OCI-M1 (cell line): Measurements from ENCODE around the gene ANXA11.

Experiments
- DNase-seq: peaks from one replicate; lab custom pipeline; 2025; lab: John Stamatoyannopoulos, UW

The ANXA11 gene

GRCh38 chr10:80165173-80165572, 40.2 kb downstream of the ANXA11 start:
- DNase-seq, result no peak

- DNase-seq, result no peak
Observed at GRCh38 chr10:80164596-80164995, 40.7 kb downstream of the ANXA11 start.

DNA sequence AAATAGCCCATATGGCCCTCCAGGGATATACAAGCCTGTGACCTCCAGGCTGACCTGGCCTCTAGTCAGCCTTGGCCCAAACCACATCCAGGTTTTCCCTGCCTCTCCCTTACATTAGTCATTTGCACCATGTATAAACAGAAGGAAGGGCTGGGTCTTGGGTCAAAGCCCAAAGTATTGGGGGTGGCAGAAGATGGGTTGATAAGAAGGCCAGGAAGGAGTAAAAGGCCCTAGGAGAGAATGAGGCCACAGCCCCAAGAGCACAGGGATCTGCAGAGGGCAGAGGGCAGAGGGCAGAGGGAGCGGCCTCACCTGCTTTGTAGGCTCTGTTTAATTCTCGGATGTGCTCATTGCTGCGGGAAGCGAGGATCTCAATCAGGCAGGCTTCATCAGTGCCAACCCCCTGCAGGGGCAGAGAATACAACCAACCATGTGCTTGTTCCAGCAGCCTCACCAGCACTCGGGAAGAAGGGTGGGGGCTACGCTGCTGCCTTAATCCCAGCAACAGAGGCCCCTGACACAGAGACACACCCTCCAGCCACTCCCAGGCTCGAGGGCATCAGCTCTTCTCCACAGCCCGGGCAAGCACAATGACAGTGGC, 41.5 kb downstream of the ANXA11 start:
- DNase-seq, result no peak

- DNase-seq, result no peak
Observed at GRCh38 chr10:80161321-80162083, 43.8 kb downstream of the ANXA11 start.

GRCh38 chr10:80160361-80161320, 44.7 kb downstream of the ANXA11 start:
- DNase-seq, result no peak

GRCh38 chr10:80159166-80159873, 46.0 kb downstream of the ANXA11 start:
- DNase-seq, result no peak

- no peak for DNase-seq
Observed at GRCh38 chr10:80158598-80159127, 46.7 kb downstream of the ANXA11 start.

DNA sequence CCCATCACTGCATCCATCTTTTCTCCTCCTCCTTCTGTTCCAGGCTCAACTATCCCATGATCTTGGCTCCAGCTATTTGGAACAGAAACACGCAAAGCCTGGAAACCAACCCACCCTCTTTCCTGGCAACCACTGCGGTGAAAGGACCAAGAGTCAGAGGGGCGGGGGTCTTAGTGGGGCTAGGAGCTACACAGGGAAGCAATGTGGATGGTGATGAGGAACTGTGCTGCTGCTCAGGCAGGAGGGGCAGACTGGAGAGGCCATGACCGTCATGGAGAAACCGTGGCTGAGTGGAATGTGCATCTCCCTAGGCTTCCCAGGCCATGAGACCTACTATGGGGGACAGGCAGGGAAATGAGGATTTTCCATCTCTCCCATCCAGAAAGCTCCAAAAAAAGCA, 47.2 kb downstream of the ANXA11 start:
- DNase-seq, result no peak

DNA sequence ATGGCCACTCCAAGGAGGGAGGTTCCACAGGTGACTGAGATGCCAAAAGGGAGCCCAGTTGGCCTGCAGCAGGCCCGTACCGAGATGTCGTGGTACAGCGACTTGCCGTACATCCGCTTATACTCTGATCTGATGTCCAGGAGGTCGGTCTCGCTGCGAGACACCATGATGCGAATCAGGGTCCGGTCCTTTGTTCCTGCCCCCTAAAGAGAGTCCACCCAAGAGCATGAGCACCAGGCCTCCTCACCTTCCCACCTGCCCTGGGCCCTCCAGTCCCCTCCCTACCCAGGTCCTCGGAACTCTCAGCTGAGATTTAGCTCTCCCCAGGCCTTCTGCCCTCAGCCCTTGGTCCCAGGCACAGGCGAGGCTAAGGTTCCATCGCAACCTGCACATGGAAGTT, 47.8 kb downstream of the ANXA11 start:
- no peak for DNase-seq

- no peak for DNase-seq
Observed at GRCh38 chr10:80156216-80156615, 49.1 kb downstream of the ANXA11 start.

DNA sequence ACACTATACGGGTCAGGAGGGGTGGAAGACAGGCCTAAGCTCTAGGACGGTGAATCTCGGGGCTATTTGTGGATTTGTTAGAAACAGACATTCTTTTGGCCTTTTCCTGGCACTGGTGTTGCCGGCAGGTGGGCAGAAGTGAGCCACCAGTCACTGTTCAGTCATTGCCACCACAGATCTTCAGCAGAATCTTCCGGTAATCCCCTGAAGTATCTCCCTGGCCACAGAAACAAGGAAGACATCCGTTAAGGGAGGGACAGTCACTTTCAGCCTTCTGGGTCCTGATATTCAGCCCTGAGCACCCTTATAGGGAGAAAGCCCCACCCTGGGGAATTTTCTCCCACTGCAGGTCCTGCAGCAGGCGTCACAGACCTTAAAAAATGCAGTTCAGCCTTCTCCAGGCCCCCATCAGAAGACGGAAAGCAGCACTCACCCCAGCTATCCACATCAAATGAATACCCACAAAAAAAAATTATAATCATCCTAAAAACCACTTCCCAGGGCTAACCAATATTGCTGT, 49.6 kb downstream of the ANXA11 start:
- no peak for DNase-seq

- DNase-seq, result no peak
Observed at GRCh38 chr10:80154978-80155695, 50.2 kb downstream of the ANXA11 start.

GRCh38 chr10:80154626-80154977, 50.7 kb downstream of the ANXA11 start:
- DNase-seq, result no peak

DNA sequence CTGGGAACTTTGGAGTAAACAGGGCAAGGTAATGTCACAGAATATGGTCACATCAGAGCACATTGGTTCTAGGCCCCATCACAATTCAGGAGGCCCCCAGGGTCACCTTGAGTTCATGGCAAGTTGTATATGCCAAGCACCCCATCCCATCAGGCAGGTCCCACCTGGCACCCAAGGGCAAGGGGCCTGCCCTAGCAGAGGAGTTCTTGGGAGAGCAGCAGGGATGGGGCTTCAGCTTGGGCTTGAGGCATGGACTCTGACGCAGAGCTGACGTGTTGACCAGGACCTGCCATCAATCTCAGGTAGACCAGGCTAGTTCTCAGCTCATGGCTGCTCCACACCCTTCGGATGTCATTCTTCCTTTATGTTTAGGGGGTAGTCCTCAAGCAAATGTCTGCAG, 51.9 kb downstream of the ANXA11 start:
- DNase-seq, result no peak

DNA sequence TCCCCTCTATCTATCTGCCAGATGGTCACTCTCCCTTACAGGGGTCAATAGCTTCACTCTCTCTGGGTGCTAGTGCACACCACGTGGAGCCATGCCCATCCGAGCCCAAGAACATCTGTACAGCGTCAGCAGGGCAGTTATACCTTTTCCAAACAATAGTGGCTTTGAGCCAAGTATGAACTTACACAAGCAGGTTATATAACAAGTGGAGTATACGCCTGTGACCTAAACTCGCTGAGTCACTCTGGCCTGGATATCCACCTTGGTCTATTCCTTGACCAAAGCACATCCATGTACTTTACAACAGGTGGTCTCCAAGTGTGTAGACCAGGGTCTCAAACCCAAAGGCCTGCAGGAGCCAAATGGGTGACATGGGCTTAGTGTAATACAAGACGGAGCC, 52.5 kb downstream of the ANXA11 start:
- DNase-seq, result no peak

GRCh38 chr10:80150172-80150571, 55.2 kb downstream of the ANXA11 start:
- DNase-seq, result no peak

- no peak for DNase-seq
Observed at GRCh38 chr10:80149123-80149522, 56.2 kb downstream of the ANXA11 start.

DNA sequence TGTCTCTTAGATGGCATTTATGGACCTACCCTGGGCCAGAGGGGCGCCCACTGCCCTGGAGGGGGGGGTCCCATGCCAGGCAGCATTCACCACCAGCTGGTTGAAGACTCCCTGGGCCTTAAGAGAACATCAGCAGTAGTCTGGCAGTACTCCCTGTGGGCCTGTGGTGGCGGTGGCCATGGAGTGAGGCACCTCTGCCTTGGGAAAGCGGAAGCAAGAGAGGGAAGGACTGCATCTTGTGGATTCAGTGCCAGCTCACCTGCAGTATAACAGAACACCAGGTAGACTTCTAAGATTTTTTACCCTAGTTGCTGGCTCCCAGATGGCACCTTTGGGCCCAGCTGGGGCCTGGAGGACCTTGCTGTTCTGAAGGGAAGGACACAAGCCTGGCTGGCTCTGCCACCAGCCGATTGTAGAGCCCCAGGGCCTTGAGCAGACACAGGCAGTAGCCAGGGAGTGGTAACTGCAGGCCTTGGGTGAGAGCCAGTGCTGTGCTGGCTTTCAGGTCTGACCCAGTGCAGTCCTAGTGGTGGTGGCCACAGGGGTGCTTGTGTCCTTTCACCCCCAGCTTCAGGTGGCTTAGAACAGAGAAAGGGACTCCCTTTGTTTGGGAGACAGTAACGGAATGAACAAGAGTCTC, 57.1 kb downstream of the ANXA11 start:
- no peak for DNase-seq

- no peak for DNase-seq
Observed at GRCh38 chr10:80146918-80147317, 58.4 kb downstream of the ANXA11 start.
